ENCODE results near the gene KRT3. TPM values are rescaled to one million over a fixed set of nuclear protein-coding genes. Genes with fewer than 3 reads are reported as not detected.

KRT3 gene
- total RNA-seq, 2 experiments from 2014 or later = not detected

DNA sequence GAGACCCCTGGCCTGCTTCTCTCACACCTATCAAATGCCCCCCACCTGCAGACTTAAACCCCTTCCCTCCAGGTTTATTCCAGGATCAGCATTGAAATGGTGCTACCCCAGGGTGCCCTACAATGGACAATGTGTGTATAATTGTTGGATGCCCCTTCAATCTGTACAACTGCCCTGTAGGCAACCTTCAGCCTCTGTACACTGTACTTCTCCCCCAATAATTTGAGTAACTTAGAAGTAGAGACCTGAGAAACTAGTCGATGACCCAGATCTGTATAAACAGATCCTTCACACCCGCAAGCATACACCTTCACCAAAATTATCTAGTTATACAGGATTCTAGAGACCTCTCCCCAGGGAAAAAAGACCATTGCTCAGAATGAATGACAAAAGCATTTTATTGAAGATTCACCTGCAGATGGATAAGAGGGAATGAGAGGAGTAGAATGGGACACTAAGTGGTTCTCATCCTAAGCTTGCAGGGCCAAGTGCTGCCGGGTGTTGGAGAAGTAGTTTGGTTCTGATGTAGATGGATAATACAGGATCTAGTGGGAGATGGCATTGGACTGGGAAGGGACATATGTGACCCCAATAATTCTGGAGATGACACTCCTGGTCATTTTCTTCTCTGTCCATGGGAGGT lies 10.4 kb upstream of the KRT3 start:
- CTCF ChIA-PET = interaction anchor here (0.6 kb wide), 1 partner anchor 73 kb away, joined by 3 read pairs; no protein-coding TSS in a partner anchor
- Mint-ChIP-seq H3K4me1 (no peaks in the 10 kb centered on the region), H3K36me3 (ENCODE audit: low read depth) (no peaks in the 10 kb centered on the region), H3K27ac (no peak overlapping the region), H3K27me3 (peaks cover 2% of the 10 kb centered on the region), H3K4me3 (no peak overlapping the region), H3K9me3 (no peaks in the 10 kb centered on the region)
- POLR2A ChIA-PET = no interaction called here
- DNase-seq = no peak

- ChIA-PET POLR2A (no interaction called here), CTCF (interaction anchor here (0.6 kb wide), 1 partner anchor 74 kb away, joined by 3 read pairs; no protein-coding TSS in a partner anchor)
- no peak for DNase-seq
- Mint-ChIP-seq H3K4me3 (no peak overlapping the region), H3K9me3 (no peaks in the 10 kb centered on the region), H3K4me1 (no peaks in the 10 kb centered on the region), H3K27me3 (peaks cover 2% of the 10 kb centered on the region), H3K36me3 (ENCODE audit: low read depth) (no peaks in the 10 kb centered on the region), H3K27ac (no peak overlapping the region)
These were observed 9.8 kb upstream of the KRT3 start for GRCh38 chr12:52805739-52806138.

- POLR2A ChIA-PET = no interaction called here
- Mint-ChIP-seq H3K27ac (no peak overlapping the region), H3K9me3 (no peaks in the 10 kb centered on the region), H3K36me3 (ENCODE audit: low read depth) (no peaks in the 10 kb centered on the region), H3K4me3 (no peak overlapping the region), H3K4me1 (no peaks in the 10 kb centered on the region), H3K27me3 (peaks cover 2% of the 10 kb centered on the region)
- CTCF ChIA-PET = no interaction called here
- DNase-seq = no peak
These were observed 9.1 kb upstream of the KRT3 start for GRCh38 chr12:52805000-52805399.

DNA sequence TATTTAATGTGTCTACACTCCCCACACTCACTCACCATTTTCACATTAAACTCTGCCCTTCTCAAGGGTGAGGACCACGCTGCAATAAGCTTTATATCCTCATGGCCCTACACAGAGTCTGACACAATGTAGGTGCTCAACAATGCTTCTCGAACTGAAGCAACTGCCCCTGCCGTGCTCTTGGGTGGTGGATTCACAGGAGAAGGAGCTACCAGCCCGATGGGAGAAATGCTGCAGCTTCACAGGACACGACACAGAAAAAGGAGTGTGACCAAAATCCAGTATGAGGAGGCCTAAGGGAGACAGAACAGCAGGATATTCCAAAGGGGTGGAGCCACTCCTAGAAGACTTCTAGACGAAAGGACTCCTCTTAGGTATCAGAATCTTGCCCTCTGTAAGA lies 6.5 kb upstream of the KRT3 start:
- DNase-seq = no peak
- Mint-ChIP-seq H3K9me3 (no peaks in the 10 kb centered on the region), H3K4me3 (no peak overlapping the region), H3K27ac (no peak overlapping the region), H3K36me3 (ENCODE audit: low read depth) (no peaks in the 10 kb centered on the region), H3K4me1 (no peaks in the 10 kb centered on the region), H3K27me3 (peaks cover 5% of the 10 kb centered on the region)
- ChIA-PET CTCF (no interaction called here), POLR2A (no interaction called here)

DNA sequence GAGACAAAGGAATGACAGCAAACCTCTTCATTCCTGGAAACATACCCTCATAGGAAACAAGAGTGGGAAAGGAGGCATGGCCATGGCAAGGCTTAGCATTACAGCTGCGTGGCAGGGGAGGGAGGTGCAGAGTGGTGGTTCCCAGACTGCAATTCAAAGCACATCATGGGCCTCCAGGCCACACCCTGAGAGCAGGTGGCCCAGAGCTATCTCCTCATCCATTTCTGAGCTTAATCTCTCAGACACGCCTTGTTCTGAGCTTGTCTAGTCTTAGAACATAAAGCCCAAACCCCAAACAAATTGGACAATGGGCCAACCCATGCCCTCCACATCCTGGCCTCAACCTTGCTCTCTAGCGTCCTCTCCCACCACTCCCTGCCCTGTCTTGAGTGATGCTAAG lies 5.9 kb upstream of the KRT3 start:
- DNase-seq = no peak
- Mint-ChIP-seq H3K36me3 (ENCODE audit: low read depth) (no peaks in the 10 kb centered on the region), H3K4me1 (no peaks in the 10 kb centered on the region), H3K9me3 (no peaks in the 10 kb centered on the region), H3K27me3 (peaks cover 5% of the 10 kb centered on the region), H3K27ac (no peak overlapping the region), H3K4me3 (no peak overlapping the region)
- POLR2A ChIA-PET = no interaction called here
- CTCF ChIA-PET = no interaction called here

GRCh38 chr12:52800259-52800917 lies 4.5 kb upstream of the KRT3 start:
- Mint-ChIP-seq H3K4me1 (no peaks in the 10 kb centered on the region), H3K36me3 (ENCODE audit: low read depth) (no peaks in the 10 kb centered on the region), H3K27ac (no peak overlapping the region), H3K4me3 (no peak overlapping the region), H3K27me3 (peaks cover 5% of the 10 kb centered on the region), H3K9me3 (no peaks in the 10 kb centered on the region)
- DNase-seq = no peak
- CTCF ChIA-PET = no interaction called here
- POLR2A ChIA-PET = no interaction called here

GRCh38 chr12:52799505-52800211 lies 3.7 kb upstream of the KRT3 start:
- Mint-ChIP-seq H3K4me3 (no peak overlapping the region), H3K9me3 (no peaks in the 10 kb centered on the region), H3K4me1 (peaks cover under 1% of the 10 kb centered on the region), H3K27me3 (peaks cover 5% of the 10 kb centered on the region), H3K36me3 (ENCODE audit: low read depth) (no peaks in the 10 kb centered on the region), H3K27ac (no peak overlapping the region)
- POLR2A ChIA-PET = no interaction called here
- CTCF ChIA-PET = no interaction called here
- DNase-seq = no peak

DNA sequence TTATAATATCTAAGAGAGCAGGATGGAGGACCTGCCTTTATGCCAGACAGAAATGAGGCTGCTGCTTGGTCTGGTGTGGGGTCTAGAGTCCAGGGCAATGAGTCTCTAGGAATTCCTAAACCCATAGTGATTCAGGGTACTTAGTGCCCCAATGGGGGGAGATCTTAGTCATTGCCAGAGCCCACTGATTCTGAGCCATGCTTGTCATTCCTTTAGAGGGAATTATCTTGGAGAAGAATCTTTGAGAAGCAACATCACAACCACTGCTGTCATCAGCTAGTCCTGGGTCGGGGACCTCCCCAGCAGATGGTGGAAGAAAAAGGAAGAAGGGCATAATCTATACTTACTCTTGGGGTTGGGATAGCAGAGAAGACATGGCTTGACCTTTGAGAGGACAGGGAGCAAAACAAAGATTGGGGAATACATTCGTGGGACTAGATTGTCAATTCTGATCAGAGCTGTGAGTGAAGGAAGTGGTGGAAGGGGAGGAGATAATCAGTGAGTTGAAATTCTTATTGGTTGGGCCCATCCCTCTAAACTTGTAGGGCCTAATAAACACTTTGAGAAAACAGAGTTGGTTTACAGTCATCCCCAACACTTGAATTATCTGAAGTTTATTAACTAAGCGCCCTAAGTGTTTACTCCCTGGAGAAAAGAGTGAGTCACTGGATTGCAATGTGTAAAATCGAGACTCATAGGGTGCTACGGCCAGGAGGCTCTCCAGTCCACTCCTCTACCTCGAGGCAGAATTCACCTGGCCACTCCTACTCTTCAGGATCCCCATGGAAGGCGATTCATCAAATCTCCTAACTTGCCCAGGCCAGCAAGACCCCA lies 3.0 kb upstream of the KRT3 start:
- H3K9me3 Mint-ChIP-seq = no peaks in the 10 kb centered on the region
- H3K36me3 Mint-ChIP-seq (ENCODE audit: low read depth) = no peaks in the 10 kb centered on the region
- H3K4me3 Mint-ChIP-seq = no peak overlapping the region
- CTCF ChIA-PET = no interaction called here
- H3K27ac Mint-ChIP-seq = no peak overlapping the region
- peaks cover 5% of the 10 kb centered on the region for H3K27me3 Mint-ChIP-seq
- DNase-seq = no peak
- POLR2A ChIA-PET = interaction anchor here (1.0 kb wide), 1 partner anchor 9 kb away, joined by 3 read pairs; no protein-coding TSS in a partner anchor
- H3K4me1 Mint-ChIP-seq = peaks cover 3% of the 10 kb centered on the region

- peaks cover 4% of the 10 kb centered on the region for H3K27me3 Mint-ChIP-seq
- CTCF ChIA-PET = no interaction called here
- POLR2A ChIA-PET = interaction anchor here (1.0 kb wide), 1 partner anchor 9 kb away, joined by 3 read pairs; no protein-coding TSS in a partner anchor
These were observed 2.2 kb upstream of the KRT3 start for GRCh38 chr12:52798003-52798670.

DNA sequence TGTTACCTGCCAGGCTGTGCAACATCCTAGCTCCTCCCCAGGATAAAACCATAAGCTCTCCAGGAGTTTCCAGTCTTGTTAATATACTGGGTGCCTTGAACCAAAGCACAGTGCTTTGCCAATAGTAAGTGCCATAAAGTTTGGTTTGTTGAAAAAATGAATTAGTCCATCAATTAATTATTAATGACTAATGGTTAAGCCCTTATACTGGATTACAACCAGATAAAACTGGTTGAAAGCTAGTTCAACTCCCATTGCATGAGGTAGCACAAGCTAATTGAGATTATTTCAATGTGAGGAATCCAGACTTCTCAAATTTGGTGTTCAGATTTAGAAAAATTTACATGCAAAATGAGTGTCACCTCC lies 1.6 kb upstream of the KRT3 start:
- no peak for DNase-seq
- peaks cover 3% of the 10 kb centered on the region for H3K4me1 Mint-ChIP-seq
- no peaks in the 10 kb centered on the region for H3K9me3 Mint-ChIP-seq
- H3K27ac Mint-ChIP-seq = no peak overlapping the region
- H3K36me3 Mint-ChIP-seq (ENCODE audit: low read depth) = no peaks in the 10 kb centered on the region
- no peak overlapping the region for H3K4me3 Mint-ChIP-seq
- H3K27me3 Mint-ChIP-seq = peaks cover 3% of the 10 kb centered on the region
- CTCF ChIA-PET = no interaction called here
- POLR2A ChIA-PET = interaction anchor here (1.0 kb wide), 1 partner anchor 10 kb away, joined by 3 read pairs; no protein-coding TSS in a partner anchor

More at GRCh38 chr12:52798003-52798670, 2.2 kb upstream of the KRT3 start:
- Mint-ChIP-seq H3K36me3 (ENCODE audit: low read depth) (no peaks in the 10 kb centered on the region), H3K27ac (no peak overlapping the region), H3K4me3 (no peak overlapping the region), H3K9me3 (no peaks in the 10 kb centered on the region), H3K4me1 (peaks cover 3% of the 10 kb centered on the region)
- DNase-seq = no peak

DNA sequence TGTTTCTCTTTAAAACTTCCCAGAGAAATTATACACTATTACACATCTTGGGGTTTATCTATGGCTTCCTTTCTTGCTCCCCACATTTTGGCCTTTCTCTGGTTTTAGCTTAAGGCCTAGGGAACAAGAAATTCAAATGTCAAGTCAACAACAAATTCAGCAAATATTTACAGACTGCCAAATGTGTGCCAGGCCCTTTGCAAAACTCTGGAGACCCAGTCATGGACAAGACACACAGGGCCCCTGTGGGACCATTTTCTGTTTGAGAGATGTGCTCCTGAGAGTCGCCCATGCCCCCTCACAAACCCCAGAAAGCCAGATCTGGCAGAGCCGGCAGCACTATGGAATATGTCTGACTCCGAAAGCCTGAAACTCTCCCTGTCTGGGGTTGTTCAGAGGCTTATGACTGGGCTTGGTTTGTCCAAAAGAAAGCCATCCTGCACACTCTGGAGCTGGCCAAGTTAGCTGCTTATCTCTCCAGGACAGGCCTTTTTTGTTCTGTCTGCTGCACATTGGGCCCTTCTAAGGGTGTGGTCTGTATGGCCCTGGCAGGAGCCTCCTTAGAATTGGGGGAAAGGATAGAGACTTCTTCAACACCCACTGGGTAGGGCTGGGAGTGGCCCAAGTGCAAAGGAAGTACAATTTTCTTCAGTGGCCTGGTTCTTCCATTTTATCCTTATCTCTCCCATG lies 1.1 kb upstream of the KRT3 start:
- ChIA-PET POLR2A (no interaction called here), CTCF (interaction anchor here (0.6 to 3.0 kb wide), 2 partner anchors 14 to 83 kb away, joined by 5 to 7 read pairs; no protein-coding TSS in a partner anchor)
- peaks cover 3% of the 10 kb centered on the region for H3K4me1 Mint-ChIP-seq

DNA sequence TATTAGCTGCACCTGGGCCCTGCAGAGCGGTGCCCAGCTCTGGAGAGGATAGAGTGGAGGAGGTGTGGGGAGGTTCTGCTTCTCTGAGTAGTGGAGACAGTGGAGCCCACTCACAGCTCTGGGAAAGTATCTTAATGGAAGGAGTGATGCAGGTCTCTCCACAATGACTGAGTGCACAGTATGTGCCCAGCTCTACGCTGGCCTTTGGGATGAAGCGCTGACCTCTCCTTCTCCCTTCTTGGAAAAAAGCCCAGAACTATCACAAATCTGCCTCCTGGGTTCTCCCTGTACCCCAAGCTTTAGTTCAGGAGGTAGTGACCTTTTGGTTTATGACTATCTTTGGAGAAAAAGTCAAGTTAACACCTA lies 495 bp upstream of the KRT3 start:
- DNase-seq = no peak
- Mint-ChIP-seq H3K27ac (no peak overlapping the region), H3K27me3 (peaks cover 7% of the 10 kb centered on the region), H3K4me1 (peaks cover 3% of the 10 kb centered on the region), H3K36me3 (ENCODE audit: low read depth) (no peaks in the 10 kb centered on the region), H3K4me3 (no peak overlapping the region), H3K9me3 (no peaks in the 10 kb centered on the region)
- ChIA-PET CTCF (interaction anchor here (3.0 kb wide), 1 partner anchor 83 kb away, joined by 7 read pairs; no protein-coding TSS in a partner anchor), POLR2A (no interaction called here)

More for the DNA sequence above, 1.1 kb upstream of the KRT3 start:
- no peak for DNase-seq
- Mint-ChIP-seq H3K4me3 (no peak overlapping the region), H3K9me3 (no peaks in the 10 kb centered on the region), H3K36me3 (ENCODE audit: low read depth) (no peaks in the 10 kb centered on the region), H3K27ac (no peak overlapping the region), H3K27me3 (peaks cover 3% of the 10 kb centered on the region)

Measured in activated CD4-positive, alpha-beta memory T cell treated with anti-CD3 and anti-CD28 coated beads, Interleukin-2, amount 10 ng/mL, durations not matched to agents 7 days and 5 days (primary cell).